Measurements from ENCODE around the gene DDX55.

The DDX55 gene

DNA sequence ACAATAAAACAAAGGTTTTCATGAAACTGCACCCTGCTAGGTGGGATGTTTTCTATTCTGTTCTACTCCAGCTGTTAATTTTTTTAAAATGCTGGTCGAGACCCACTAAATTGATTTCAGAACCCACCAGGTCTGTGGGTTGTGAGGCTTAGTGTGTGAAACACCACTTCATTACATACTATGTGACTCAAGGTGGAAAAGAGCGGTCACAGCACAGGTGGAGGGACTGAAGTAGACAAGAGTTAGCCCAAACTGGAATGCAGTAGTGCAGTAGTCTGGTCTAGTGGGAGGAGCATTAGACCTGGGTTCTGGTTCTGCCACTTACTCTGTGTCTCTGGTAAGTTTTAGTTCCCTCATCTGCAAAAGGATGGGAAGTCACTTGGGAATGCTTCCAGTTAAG lies 12.2 kb downstream of the DDX55 start:
- no peak for DNase-seq (ENCODE audit: low spot score)

- no peak for DNase-seq (ENCODE audit: low spot score)
These were observed 12.6 kb downstream of the DDX55 start for GRCh38 chr12:123614531-123614930.

DNA sequence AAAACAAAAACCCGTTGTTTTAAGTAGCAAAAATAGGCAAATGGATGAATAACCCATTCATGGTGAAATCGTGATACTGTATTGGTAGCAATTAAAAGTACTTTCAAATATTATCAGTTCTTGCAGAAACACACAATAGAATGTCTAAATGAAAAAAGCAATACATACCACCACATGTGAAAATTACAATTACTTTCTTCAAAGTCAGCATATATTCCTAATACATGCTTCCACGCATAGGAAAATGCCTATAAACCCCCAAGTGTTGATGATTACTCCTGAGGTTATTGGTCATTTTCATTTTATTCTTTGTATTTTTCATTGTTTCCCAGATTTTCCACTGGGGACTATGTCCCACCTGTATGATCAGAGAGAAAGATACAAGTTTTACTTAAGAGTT lies 15.2 kb downstream of the DDX55 start:
- DNase-seq (ENCODE audit: low spot score): no peak

DNA sequence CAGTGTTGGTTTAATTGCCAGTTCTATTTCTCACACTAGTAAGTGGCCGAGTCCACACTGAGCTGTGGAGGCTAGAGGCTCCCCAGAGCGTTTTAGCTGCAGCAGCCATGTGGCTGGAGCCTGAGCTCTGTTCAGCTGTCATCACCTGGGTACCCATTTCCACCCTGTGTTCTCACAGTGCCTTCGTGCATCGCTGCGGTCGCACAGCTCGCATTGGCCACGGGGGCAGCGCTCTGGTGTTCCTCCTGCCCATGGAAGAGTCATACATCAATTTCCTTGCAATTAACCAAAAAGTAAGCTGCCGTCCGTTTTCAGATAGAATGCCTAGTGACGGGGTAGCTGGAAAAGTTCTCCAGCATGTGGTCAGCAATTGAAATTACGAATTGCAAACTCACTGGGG lies 15.7 kb downstream of the DDX55 start:
- no peak for DNase-seq (ENCODE audit: low spot score)

- DNase-seq (ENCODE audit: low spot score): no peak
These were observed 19.2 kb downstream of the DDX55 start for GRCh38 chr12:123621101-123621500.

- DNase-seq (ENCODE audit: low spot score): no peak
These were observed 20.0 kb downstream of the DDX55 start for GRCh38 chr12:123621619-123622530.

GRCh38 chr12:123633379-123634141 lies 31.7 kb downstream of the DDX55 start, which contains the start of the genes EIF2B1 and GTF2H3:
TSS of gene EIF2B1 (minus strand) at chr12:123633686. CDS start at chr12:123633557, 129 bp downstream.
TSS of gene GTF2H3 (plus strand) at chr12:123633829. CDS start at chr12:123633860, 31 bp downstream.
- peak; percentile 94 for DNase-seq (ENCODE audit: low spot score)

DNA sequence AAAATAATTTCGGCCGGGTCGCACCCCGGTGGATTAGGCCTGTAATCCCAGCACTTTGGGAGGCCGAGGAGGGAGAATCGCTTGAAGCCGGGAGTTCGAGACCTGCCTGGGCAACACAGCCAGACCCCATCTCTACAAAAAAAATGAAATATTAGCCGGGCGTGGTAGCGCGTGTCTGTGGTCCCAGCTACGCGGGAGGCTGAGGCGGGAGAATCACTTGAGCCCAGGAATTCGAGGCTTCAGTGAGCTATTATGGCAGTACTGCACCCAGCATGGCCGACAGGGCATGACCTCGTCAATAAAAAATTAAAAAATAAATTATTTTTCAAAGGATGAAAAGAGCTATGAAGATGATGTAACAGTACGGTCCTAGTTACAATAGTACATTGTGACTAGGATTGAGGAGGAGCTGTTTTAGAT lies 32.3 kb downstream of the DDX55 start:
- DNase-seq (ENCODE audit: low spot score): no peak

- no peak for DNase-seq (ENCODE audit: low spot score)
These were observed 42.0 kb downstream of the DDX55 start for GRCh38 chr12:123643911-123644310.

GRCh38 chr12:123645380-123645779 lies 43.5 kb downstream of the DDX55 start:
- DNase-seq (ENCODE audit: low spot score): no peak

DNA sequence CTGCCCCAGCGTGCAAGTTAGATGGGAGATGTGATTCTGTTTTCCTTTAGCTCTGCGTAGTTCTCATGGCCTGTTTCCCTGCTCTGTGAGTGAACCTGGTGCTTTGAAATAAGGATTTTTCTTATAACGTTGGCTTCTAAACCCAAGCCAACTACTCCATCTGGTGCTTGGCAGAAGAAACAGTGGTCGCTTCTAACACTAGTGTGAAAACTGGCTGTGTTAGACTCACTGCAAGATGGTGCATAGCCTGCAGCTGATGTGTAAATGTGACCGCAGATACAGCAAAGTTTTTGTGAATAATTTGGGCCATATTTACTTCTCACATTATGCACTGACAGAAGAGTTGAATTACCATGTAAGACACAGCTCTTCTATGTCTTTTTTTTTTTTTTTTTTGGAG lies 44.0 kb downstream of the DDX55 start:
- no peak for DNase-seq (ENCODE audit: low spot score)

- no peak for DNase-seq (ENCODE audit: low spot score)
These were observed 46.5 kb downstream of the DDX55 start for GRCh38 chr12:123648401-123648800.

DNA sequence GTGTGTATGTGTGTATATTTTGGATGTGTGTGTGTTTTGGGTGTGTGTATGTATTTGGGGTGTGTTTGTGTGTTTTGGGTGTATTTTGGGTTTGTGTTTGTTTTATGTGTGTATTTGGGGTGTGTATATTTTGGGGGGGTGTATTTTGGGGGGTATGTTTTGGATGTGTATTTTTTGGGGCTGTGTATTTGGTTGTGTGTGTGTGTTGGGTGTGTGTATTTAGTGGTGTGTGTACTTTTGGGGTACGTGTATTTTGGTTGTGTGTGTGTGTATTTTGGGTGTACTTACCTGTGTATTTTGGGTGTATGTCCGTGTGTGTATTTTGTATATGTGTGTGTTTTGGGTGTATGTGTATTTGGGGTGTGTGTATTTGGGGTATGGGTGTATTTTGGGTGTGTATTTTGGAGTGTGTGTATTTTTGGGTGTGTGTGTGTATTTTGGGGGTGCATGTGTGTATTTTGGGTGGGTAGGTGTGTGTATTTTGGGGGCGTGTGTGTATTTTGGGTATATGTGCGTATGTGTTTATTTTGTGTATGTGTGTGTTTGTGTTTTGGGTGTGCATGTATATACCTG lies 52.3 kb downstream of the DDX55 start:
- no peak for DNase-seq (ENCODE audit: low spot score)

DNA sequence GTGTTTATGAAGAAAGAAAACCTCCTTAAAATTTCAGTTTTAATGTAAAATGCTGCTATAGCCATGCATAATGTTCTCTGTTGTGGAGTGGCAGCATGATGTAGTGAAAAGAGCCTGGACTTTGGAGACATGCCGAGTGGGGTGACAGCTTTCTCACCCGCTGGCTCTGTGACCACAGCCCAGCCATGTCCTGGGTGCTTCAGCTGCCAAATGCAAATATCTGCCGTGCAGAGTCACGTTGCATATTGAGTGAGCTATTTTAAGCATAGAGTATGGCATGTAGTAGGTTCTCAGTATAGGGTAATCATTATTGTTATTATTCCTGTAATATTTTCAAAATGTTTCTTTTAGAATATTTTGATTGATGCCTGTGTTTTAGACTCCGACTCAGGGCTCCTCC lies 53.5 kb downstream of the DDX55 start:
- no peak for DNase-seq (ENCODE audit: low spot score)

DNA sequence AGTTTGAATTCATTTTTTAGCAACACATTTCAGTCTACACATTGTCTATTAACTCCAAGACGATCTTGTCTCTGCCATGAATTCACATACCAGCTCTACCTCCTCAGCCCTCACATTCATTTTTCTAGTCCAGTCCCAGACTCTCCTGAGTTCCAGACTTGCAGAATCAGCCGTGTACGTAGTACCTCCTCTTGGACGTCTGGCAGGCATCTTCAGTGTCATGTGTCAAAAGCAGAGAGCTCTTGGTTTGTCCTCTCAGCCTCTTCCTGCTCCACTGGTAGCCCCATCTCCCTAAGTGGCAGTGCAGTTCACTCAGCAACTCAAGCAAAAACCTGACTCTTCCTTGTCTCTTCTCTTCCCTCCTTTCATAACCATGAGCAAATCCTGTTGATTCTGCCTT lies 54.5 kb downstream of the DDX55 start:
- no peak for DNase-seq (ENCODE audit: low spot score)

- no peak for DNase-seq (ENCODE audit: low spot score)
These were observed 55.3 kb downstream of the DDX55 start for GRCh38 chr12:123657211-123657610.

DNA sequence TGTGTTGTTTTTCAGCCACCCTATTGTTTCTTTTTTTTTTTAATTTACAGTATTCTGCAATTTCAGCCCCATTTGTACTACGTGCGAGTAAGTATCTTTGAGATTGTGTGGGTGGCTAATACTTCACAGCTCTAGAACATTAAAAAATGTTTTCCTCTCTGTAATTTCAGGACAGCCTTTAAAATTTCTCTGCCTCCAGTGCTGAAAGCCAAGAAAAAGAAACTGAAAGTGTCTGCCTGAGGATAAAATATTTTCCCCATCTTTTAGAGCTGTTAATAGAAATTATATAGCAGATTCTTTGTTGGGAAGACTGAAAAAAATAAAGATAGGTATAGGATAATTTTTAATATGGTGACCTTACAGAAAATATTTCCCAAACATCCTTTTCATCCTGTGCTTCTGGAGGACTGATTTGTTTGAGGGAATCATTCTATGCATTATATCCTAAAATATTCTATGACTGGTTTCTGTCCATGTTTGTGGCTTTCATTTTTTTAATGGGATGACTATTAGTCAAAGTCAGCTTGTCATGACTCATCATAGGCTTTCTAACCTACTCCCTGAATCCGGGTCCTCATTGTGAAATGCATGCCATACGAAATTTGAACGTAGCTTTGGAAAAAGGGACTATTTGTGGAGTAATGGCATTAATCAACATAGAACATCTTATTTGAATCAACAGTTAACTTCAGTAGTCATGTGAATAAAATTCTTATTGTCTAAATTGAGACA lies 58.3 kb downstream of the DDX55 start:
- DNase-seq (ENCODE audit: low spot score): no peak

DNA sequence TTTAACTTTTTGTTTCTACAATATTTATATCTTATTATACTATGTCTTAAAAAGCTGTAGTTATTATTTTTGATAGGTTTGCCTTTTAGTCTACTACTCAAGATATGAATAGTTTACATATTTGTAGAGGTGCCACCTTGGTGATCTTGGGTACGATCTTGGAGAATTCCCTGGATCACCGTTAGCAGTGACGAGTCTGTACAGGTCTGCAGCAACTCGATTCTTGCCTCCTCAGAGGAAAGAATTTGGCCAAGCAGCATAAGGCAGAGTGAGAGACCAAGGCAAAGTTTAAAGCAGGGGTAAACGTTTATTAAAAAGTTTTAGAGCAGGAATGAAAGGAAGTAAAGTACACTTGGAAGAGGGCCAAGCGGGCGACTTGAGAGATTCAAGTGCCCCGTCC lies 65.9 kb downstream of the DDX55 start:
- no peak for DNase-seq (ENCODE audit: low spot score)

Data from CD4-positive, alpha-beta T cell treated with Interleukin-15 for 4 hours (primary cell).